ENCODE results near the gene LRMDA.
"Not testable (repeated sequence)": the region's sequence is repeated elsewhere in the genome, so short reads cannot be mapped to it uniquely, and the experiment has no call there.

LRMDA gene

GRCh38 chr10:75746356-75746755 lies 314.9 kb downstream of the LRMDA start:
- no peak for DNase-seq (ENCODE audit: low spot score)

GRCh38 chr10:75750093-75750875 lies 318.9 kb downstream of the LRMDA start:
- DNase-seq (ENCODE audit: low spot score): not testable (repeated sequence)

- no peak for DNase-seq (ENCODE audit: low spot score)
Observed at GRCh38 chr10:75751232-75751631, 319.8 kb downstream of the LRMDA start.

GRCh38 chr10:75753621-75754020 lies 322.2 kb downstream of the LRMDA start:
- no peak for DNase-seq (ENCODE audit: low spot score)

GRCh38 chr10:75754096-75754831 lies 322.8 kb downstream of the LRMDA start:
- no peak for DNase-seq (ENCODE audit: low spot score)

- DNase-seq (ENCODE audit: low spot score): no peak
Observed at GRCh38 chr10:75755528-75755927, 324.1 kb downstream of the LRMDA start.

- DNase-seq (ENCODE audit: low spot score): no peak
Observed at GRCh38 chr10:75761289-75761688, 329.9 kb downstream of the LRMDA start.

GRCh38 chr10:75762431-75762802 lies 331.0 kb downstream of the LRMDA start:
- DNase-seq (ENCODE audit: low spot score): no peak

- DNase-seq (ENCODE audit: low spot score): no peak
Observed at GRCh38 chr10:75763652-75764051, 332.2 kb downstream of the LRMDA start.

- DNase-seq (ENCODE audit: low spot score): no peak
Observed at GRCh38 chr10:75764974-75765788, 333.8 kb downstream of the LRMDA start.

GRCh38 chr10:75765789-75766096 lies 334.3 kb downstream of the LRMDA start:
- DNase-seq (ENCODE audit: low spot score): no peak

- no peak for DNase-seq (ENCODE audit: low spot score)
Observed at GRCh38 chr10:75766106-75766505, 334.7 kb downstream of the LRMDA start.

GRCh38 chr10:75766752-75767151 lies 335.3 kb downstream of the LRMDA start:
- not testable (repeated sequence) for DNase-seq (ENCODE audit: low spot score)

- no peak for DNase-seq (ENCODE audit: low spot score)
Observed at GRCh38 chr10:75770626-75771081, 339.2 kb downstream of the LRMDA start.

- DNase-seq (ENCODE audit: low spot score): no peak
Observed at GRCh38 chr10:75771606-75772005, 340.2 kb downstream of the LRMDA start.

- DNase-seq (ENCODE audit: low spot score): peak; percentile 20
Observed at GRCh38 chr10:75772153-75772887, 340.9 kb downstream of the LRMDA start.

- DNase-seq (ENCODE audit: low spot score): no peak
Observed at GRCh38 chr10:75773231-75773780, 341.9 kb downstream of the LRMDA start.

GRCh38 chr10:75773813-75774782 lies 342.7 kb downstream of the LRMDA start:
- no peak for DNase-seq (ENCODE audit: low spot score)

- DNase-seq (ENCODE audit: low spot score): no peak
Observed at GRCh38 chr10:75774783-75775490, 343.5 kb downstream of the LRMDA start.

Measured in CD4-positive, alpha-beta T cell treated with Interleukin-2 at 100 ng/mL for 4 hours (primary cell).